ENCODE measurements around the gene CTRL. TPM values are rescaled to one million over a fixed set of nuclear protein-coding genes. Genes with fewer than 3 reads are reported as not detected.
A peak's percentile ranks its signal among the peaks of the same experiment; 100 is the strongest.

The CTRL gene
- total and polyA plus RNA-seq, 7 donors: 0.71 to 2.1 (median 1.2) TPM; not detected in 3

- no peak for DNase-seq
- Histone ChIP-seq H3K4me3 (no peak overlapping the region), H3K36me3 (peaks cover 28 to 37% (median 30%) of the 10 kb centered on the region in 4 donors)
Measured at GRCh38 chr16:67885545-67885944, 46.1 kb downstream of the CTRL start.

GRCh38 chr16:67884684-67885083 is 47.0 kb downstream of the CTRL start, which contains the start of gene NRN1L:
NRN1L (plus strand) TSS chr16:67884885; CDS start chr16:67884904, 19 bp downstream.
- H3K9me3 ChIP-seq: no peaks in the 10 kb centered on the region
- WGBS, 2 donors: 55 to 69% methylated on average over 22 of the region's 22 CpGs
- H3K4me1 ChIP-seq: peaks cover 0 to 13% (median 9%) of the 10 kb centered on the region in 4 donors
- peak; percentile 98 for DNase-seq
- intact Hi-C loops (cut with DNase I): loop anchor here (2.0 to 5.0 kb wide), 2 partner anchors 38 to 158 kb away; partner anchors contain the start of genes CENPT and NUTF2
- H3K36me3 ChIP-seq: peaks cover 37 to 45% (median 38%) of the 10 kb centered on the region in 4 donors
- H3K4me3 ChIP-seq: peak within 1 kb of the TSS in 3 of 4 donors; percentile 13 to 19 (median 17)
- H3K27me3 ChIP-seq: no peaks in the 10 kb centered on the region
- H3K27ac ChIP-seq: peak within 1 kb of the TSS; percentile 64 to 70 (median 68)
- TF ChIP-seq POLR2AphosphoS5 (IDR thresholded peaks at IDR 0.05) (peak in 3 of 4 donors; percentile 36 to 45 (median 39)), POLR2A (IDR thresholded peaks at IDR 0.05) (no peak)

More at GRCh38 chr16:67885545-67885944, 46.1 kb downstream of the CTRL start:
- H3K9me3 ChIP-seq: no peaks in the 10 kb centered on the region
- H3K27me3 ChIP-seq: no peaks in the 10 kb centered on the region
- peak overlapping the region in 2 of 4 donors; percentile 68 to 69 for H3K27ac ChIP-seq
- TF ChIP-seq POLR2A (IDR thresholded peaks at IDR 0.05): no peak
- no peak for TF ChIP-seq EP300 (IDR thresholded peaks at IDR 0.05)
- no peak for TF ChIP-seq POLR2AphosphoS5 (IDR thresholded peaks at IDR 0.05)
- no peak for TF ChIP-seq CTCF (IDR thresholded peaks at IDR 0.05)
- 92 to 95% methylated on average over 12 of the region's 12 CpGs for WGBS, 2 donors
- H3K4me1 ChIP-seq: peaks cover 0 to 13% (median 9%) of the 10 kb centered on the region in 4 donors
- intact Hi-C loops (cut with DNase I): loop anchor here (2.0 kb wide), 1 partner anchor 39 kb away; the partner anchor contains the start of genes CENPT and NUTF2

GRCh38 chr16:67883872-67884261 is 47.8 kb downstream of the CTRL start:
- H3K36me3 ChIP-seq: peaks cover 45 to 53% (median 47%) of the 10 kb centered on the region in 4 donors
- H3K27ac ChIP-seq: peak overlapping the region; percentile 64 to 70 (median 68)
- intact Hi-C loops (cut with DNase I): loop anchor here (1.0 to 5.0 kb wide), 3 partner anchors 37 to 158 kb away; partner anchors contain the start of genes CENPT and NUTF2
- H3K4me1 ChIP-seq: peaks cover 0 to 13% (median 9%) of the 10 kb centered on the region in 4 donors
- WGBS, 2 donors: 55 to 62% methylated on average over 11 of the region's 11 CpGs
- no peaks in the 10 kb centered on the region for H3K27me3 ChIP-seq
- no peak overlapping the region for H3K4me3 ChIP-seq
- no peaks in the 10 kb centered on the region for H3K9me3 ChIP-seq
- no peak for TF ChIP-seq POLR2A (IDR thresholded peaks at IDR 0.05)
- peak; percentile 76 to 91 (median 86) for TF ChIP-seq CTCF (IDR thresholded peaks at IDR 0.05)
- DNase-seq: peak; percentile 80

- intact Hi-C loops (cut with DNase I): loop anchor here (1.0 to 5.0 kb wide), 2 partner anchors 45 to 159 kb away; no protein-coding TSS in a partner anchor
- TF ChIP-seq POLR2A (IDR thresholded peaks at IDR 0.05) (no peak), EP300 (IDR thresholded peaks at IDR 0.05) (no peak), CTCF (IDR thresholded peaks at IDR 0.05) (no peak), POLR2AphosphoS5 (IDR thresholded peaks at IDR 0.05) (no peak)
- no peak overlapping the region for H3K4me3 ChIP-seq
- H3K4me1 ChIP-seq: peaks cover 0 to 13% (median 9%) of the 10 kb centered on the region in 4 donors
- peaks cover 51 to 59% (median 52%) of the 10 kb centered on the region in 4 donors for H3K36me3 ChIP-seq
- peak overlapping the region in 2 of 4 donors; percentile 64 to 69 for H3K27ac ChIP-seq
- no peaks in the 10 kb centered on the region for H3K9me3 ChIP-seq
- no peaks in the 10 kb centered on the region for H3K27me3 ChIP-seq
- WGBS, 2 donors: 52 to 68% methylated on average over 6 of the region's 6 CpGs
- no peak for DNase-seq
Measured at GRCh38 chr16:67883146-67883871, 48.4 kb downstream of the CTRL start.
